ENCODE data around the gene MATCAP1.

MATCAP1 gene

DNA sequence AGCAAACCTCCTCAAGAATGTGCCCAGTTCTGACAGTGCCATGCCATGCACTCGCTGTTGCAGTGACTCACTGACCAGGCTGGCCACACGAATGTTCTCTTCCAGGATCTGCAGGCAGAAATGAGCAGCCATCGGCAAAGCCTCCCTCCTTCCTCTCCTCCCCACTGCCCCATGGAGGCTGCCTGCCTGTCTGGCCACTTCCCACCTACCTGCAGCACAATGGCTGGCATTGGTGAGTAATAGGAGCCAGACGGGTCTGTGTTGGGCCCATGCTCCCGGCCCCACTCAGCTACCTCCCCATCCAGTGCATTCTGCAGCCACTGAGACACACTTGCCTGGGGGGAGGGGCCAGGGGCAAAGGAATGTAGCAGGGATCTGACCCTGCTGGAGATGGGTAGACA is 2.8 kb upstream of the MATCAP1 start:
- TF ChIP-seq, protein P1, sequence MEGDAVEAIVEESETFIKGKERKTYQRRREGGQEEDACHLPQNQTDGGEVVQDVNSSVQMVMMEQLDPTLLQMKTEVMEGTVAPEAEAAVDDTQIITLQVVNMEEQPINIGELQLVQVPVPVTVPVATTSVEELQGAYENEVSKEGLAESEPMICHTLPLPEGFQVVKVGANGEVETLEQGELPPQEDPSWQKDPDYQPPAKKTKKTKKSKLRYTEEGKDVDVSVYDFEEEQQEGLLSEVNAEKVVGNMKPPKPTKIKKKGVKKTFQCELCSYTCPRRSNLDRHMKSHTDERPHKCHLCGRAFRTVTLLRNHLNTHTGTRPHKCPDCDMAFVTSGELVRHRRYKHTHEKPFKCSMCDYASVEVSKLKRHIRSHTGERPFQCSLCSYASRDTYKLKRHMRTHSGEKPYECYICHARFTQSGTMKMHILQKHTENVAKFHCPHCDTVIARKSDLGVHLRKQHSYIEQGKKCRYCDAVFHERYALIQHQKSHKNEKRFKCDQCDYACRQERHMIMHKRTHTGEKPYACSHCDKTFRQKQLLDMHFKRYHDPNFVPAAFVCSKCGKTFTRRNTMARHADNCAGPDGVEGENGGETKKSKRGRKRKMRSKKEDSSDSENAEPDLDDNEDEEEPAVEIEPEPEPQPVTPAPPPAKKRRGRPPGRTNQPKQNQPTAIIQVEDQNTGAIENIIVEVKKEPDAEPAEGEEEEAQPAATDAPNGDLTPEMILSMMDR (IDR thresholded peaks at IDR 0.05; ENCODE audit: control insufficient read depth, insufficient read depth, low read depth, low read length, missing control alignments), result no peak

DNA sequence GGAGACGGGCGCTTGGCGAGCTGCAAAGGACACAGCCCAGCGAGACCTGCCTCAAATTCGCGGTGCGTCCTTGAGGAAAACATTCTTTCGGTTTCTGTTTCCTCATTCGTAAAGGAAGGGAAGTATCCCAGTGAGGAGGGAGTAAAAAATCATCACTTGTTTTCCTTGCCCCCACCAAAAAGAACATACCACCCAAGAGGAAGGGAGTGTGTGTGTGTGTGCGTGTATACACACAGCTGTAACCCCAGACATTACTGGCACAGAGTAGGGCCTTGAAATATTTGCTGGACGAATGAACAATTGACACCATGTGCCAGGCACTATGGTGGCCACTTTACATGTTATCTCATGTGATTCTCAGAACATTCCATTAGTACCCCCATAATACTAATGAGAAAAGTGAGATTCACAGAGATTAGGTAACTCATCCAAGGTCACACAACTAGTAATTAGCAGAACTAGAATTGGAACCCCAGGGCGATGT is 1.9 kb upstream of the MATCAP1 start:
- no peak for DNase-seq (ENCODE audit: low read depth)
- TF ChIP-seq, protein P1 (IDR thresholded peaks at IDR 0.05; ENCODE audit: control insufficient read depth, insufficient read depth, low read depth, low read length, missing control alignments), result no peak
- H3K4me3 ChIP-seq (ENCODE audit: control insufficient read depth, low read depth, low read length), result no peak overlapping the region

More for the DNA sequence above, 2.8 kb upstream of the MATCAP1 start:
- DNase-seq (ENCODE audit: low read depth), result no peak
- no peak overlapping the region for H3K4me3 ChIP-seq (ENCODE audit: control insufficient read depth, low read depth, low read length)

DNA sequence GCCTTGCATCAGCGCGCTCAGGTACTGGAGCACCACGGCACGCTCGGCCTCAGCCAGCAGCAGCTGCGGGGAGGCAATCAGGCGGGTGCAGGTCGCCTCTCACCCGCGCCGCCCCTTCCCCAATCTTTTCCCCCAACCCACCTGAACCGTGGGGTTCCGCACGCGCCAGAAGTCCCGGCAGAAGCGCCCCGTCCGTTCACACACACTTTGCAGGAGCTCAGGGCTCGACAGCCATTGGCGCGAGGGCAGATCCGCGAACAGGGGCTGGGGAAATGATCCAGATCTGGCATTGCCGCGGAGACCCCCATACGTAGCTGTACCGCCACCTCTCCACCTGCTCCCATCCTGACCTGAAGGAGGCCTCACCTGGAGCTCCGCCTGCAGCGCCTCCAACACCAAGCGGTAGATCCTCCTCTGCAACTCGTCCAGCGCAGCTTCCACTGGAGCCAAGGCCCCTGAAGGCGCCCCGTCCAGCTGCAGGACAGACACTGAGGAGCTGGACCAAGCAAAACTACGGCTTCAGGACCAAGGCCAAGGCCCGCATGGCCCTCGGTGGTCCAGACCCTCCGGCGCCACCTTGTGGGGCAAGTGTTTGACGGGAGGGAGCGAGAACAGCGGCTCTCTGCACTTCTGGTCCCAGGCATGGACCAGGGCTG is 1.4 kb upstream of the MATCAP1 start:
- TF ChIP-seq, protein P1 (IDR thresholded peaks at IDR 0.05; ENCODE audit: control insufficient read depth, insufficient read depth, low read depth, low read length, missing control alignments), result peak; percentile 95
- H3K4me3 ChIP-seq (ENCODE audit: control insufficient read depth, low read depth, low read length), result no peak overlapping the region

DNA sequence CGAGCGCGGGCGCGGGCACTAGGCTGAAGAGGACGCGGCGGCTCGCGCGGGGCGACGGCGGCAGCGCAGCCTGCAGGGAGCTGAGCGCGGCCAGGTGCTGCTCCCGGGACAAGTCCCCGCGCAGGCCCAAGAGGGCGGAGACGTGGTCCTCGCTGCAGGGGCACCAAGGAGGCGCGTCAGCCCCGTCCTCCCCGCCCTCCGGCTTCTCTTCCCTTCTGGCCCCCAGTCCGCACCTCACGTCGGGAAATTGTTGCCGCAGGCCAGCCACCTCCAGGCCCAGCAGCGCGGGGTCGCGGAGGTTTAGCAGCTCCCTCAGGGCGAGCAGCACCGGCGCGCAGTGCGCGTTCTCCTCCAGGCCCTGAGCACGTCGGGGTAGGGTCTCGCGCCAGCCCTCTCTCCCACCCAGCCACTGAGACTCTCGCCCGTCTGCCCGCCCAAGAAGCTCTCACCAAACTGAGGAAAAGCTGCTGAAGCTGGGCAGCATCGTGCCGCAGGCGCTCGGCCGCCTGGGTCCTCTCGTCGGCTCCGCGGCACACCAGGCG is 761 bp upstream of the MATCAP1 start:
- DNase-seq (ENCODE audit: low read depth), result no peak
- TF ChIP-seq, protein P1 (IDR thresholded peaks at IDR 0.05; ENCODE audit: control insufficient read depth, insufficient read depth, low read depth, low read length, missing control alignments), result no peak
- H3K4me3 ChIP-seq (ENCODE audit: control insufficient read depth, low read depth, low read length), result peak overlapping the region; percentile 46

More for the DNA sequence above, 1.4 kb upstream of the MATCAP1 start:
- peak; percentile 62 for DNase-seq (ENCODE audit: low read depth)

DNA sequence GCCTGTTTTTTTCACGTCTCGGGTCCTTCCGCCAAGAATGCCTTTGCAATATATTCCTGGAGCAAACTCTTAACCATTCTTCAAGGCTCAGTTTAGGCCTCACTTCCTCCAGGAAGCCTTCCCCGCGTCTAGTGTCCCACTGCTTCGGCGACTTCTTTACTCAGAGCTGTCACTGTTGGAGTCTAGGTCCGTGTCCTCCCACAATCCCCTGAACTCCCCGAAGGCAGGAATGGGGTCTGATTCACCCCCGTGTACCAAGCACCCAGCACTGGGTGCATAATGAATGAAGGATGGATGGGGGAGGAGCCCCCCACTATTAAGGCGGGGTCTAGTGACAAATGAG is 508 bp downstream of the MATCAP1 start:
- TF ChIP-seq, protein P1 (IDR thresholded peaks at IDR 0.05; ENCODE audit: control insufficient read depth, insufficient read depth, low read depth, low read length, missing control alignments), result no peak
- peak overlapping the region; percentile 46 for H3K4me3 ChIP-seq (ENCODE audit: control insufficient read depth, low read depth, low read length)
- DNase-seq (ENCODE audit: low read depth), result no peak

DNA sequence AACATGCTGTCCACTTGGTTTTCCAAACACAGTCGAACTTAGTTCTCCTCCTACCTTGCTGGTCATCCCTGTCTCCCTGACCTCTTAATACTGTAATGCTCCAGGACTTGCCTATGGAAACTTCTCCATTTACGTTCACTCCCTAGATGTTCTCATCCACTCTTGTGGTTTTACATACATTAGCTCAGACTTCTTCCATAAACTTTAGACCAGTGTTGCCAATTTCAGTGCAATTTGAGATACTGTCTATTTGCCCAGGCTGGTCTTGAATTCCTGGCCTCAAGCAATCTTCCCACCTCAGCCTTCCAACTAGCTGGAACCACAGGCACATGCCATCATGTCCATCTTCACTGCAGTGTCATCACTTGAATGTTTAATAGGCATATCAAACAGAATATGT is 1.5 kb downstream of the MATCAP1 start:
- H3K4me3 ChIP-seq (ENCODE audit: control insufficient read depth, low read depth, low read length), result no peak overlapping the region
- no peak for DNase-seq (ENCODE audit: low read depth)
- TF ChIP-seq, protein P1 (IDR thresholded peaks at IDR 0.05; ENCODE audit: control insufficient read depth, insufficient read depth, low read depth, low read length, missing control alignments), result no peak

All from AG09309 (cell line).